Esophagus squamous epithelium (tissue), 5 donors: ENCODE measurements around the gene TMEM129. TPM values are rescaled to one million over a fixed set of nuclear protein-coding genes. Genes with fewer than 3 reads are reported as not detected.
A peak's percentile ranks its signal among the peaks of the same experiment; 100 is the strongest.

Experiments
- DNase-seq: peaks from one replicate; lab custom pipeline; 2025; lab: John Stamatoyannopoulos, UW
- H3K27ac ChIP-seq, 4 donors: fragments of 200-600 bp; sonication (generic); one replicate each; pipeline ENCODE4 v1.5.1; 2016 to 2019; ENCODE audit warnings: mild to moderate bottlenecking in 1 of 4
- H3K27me3 ChIP-seq, 4 donors: fragments of 200-600 bp; sonication (generic); 1 replicate in 3 of 4; 2 replicates in 1 of 4; pipeline versions ENCODE4 v1.5.1 to v1.6.0; 2017 to 2021; ENCODE audit warnings: antibody characterized with exemption in 1 of 4
- H3K36me3 ChIP-seq, 3 donors: fragments of 200-600 bp; sonication (generic); one replicate each; pipeline ENCODE4 v1.5.1; 2016 to 2019
- H3K4me1 ChIP-seq, 3 donors: fragments of 200-600 bp; sonication (generic); one replicate each; pipeline ENCODE4 v1.5.1; 2017 to 2019
- H3K4me3 ChIP-seq, 4 donors: fragments of 200-600 bp; sonication (generic); 1 replicate in 3 of 4; 2 replicates in 1 of 4; pipeline ENCODE4 v1.5.1; 2016 to 2019; ENCODE audit warnings: mild to moderate bottlenecking in 2 of 4, moderate library complexity in 1 of 4
- H3K9me3 ChIP-seq, 3 donors: fragments of 200-600 bp; sonication (generic); one replicate each; pipeline ENCODE4 v1.5.1; 2016 to 2019
- POLR2A ChIP-seq, 4 donors: fragments of 450-650 bp; IDR thresholded peaks; one replicate each; pipeline ENCODE4 v1.6.1; 2017; ENCODE audit warnings: antibody characterized with exemption in 4 of 4, mild to moderate bottlenecking in 4 of 4, moderate library complexity in 3 of 4
- WGBS, 2 donors: methylation state at CpG; one replicate each; pipeline ENCODE4 v1.1.5; 2018; 5-methylcytosine and 5-hydroxymethylcytosine counted together
- intact Hi-C: fragments of 100-400 bp; cut with DNase I; formaldehyde crosslinking; loops from one replicate; pipeline ENCODE4 v1.15.0; 2022
- total RNA-seq, 4 donors: library from RNA; depleted of rRNA; stranded (reverse); fragments of >200 nt; gene quantifications; one replicate each; pipeline ENCODE4 v1.1.0, GENCODE V29; 2016
- TF ChIP-seq, protein P1 (sequence below), 6 experiments: fragments of 450-650 bp in 4 of 6; fragments of 200-600 bp in 2 of 6; sonication (generic) in 2 of 6; IDR thresholded peaks; one replicate each; pipeline ENCODE4 v1.5.1; 2016 to 2019; ENCODE audit warnings: antibody characterized with exemption in 6 of 6, mild to moderate bottlenecking in 4 of 6, moderate library complexity in 4 of 6
- donor health status: DM: yes; HTN: yes; CAD: no.

Gene TMEM129
- total RNA-seq, 4 donors from 2014 or later = 30.4 to 47.5 (median 38.3) TPM

DNA sequence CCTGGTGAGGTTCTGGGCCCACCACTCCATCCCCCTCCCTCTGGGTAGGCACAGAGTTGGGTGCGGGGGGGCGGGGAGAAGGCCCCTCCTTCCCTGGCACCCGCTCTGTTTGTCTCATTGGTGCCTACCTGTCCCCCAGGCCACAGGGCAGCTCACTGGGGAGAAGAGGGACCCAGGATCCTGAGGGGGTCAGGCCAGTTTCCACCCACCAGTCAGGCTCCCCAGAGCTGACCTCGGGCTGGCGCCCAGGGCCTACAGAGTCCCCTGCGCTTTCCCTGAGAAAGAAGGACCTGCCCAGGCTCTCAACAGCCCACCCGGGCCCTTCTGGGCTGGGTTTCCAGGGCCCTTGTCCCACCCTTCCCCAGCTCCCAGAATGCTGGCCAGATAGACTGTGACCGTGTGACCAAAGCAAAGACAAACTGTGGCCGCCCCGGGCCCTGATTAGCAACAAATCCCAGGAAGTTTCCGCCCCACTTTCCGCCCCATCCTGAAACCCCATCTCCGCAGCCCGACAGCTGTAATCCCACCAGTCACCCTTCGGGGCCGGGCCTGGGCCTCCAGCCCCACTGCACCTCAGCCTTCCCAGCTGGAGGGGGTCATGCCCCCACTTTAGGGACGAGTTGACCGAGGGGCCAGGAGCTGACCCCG is 38.2 kb upstream of the TMEM129 start:
- peak overlapping the region; percentile 84 to 94 (median 91) for H3K27ac ChIP-seq
- no peak for TF ChIP-seq POLR2A (IDR thresholded peaks at IDR 0.05)
- TF ChIP-seq, protein P1, sequence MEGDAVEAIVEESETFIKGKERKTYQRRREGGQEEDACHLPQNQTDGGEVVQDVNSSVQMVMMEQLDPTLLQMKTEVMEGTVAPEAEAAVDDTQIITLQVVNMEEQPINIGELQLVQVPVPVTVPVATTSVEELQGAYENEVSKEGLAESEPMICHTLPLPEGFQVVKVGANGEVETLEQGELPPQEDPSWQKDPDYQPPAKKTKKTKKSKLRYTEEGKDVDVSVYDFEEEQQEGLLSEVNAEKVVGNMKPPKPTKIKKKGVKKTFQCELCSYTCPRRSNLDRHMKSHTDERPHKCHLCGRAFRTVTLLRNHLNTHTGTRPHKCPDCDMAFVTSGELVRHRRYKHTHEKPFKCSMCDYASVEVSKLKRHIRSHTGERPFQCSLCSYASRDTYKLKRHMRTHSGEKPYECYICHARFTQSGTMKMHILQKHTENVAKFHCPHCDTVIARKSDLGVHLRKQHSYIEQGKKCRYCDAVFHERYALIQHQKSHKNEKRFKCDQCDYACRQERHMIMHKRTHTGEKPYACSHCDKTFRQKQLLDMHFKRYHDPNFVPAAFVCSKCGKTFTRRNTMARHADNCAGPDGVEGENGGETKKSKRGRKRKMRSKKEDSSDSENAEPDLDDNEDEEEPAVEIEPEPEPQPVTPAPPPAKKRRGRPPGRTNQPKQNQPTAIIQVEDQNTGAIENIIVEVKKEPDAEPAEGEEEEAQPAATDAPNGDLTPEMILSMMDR (IDR thresholded peaks at IDR 0.05) = peak in 1 of 6 experiments; percentile 35
- H3K4me3 ChIP-seq = peak overlapping the region in 2 of 4 donors; percentile 2 to 22
- H3K36me3 ChIP-seq = no peaks in the 10 kb centered on the region
- no peak for DNase-seq
- WGBS, 2 donors = 0 to 42% methylated on average over 1 to 8 of the region's 19 CpGs
- peaks cover 0 to 15% (median 0%) of the 10 kb centered on the region in 4 donors for H3K27me3 ChIP-seq
- H3K9me3 ChIP-seq = no peaks in the 10 kb centered on the region
- intact Hi-C loops = no loop called here
- peaks cover 71 to 100% (median 73%) of the 10 kb centered on the region in 3 donors for H3K4me1 ChIP-seq

- Histone ChIP-seq H3K27ac (peak overlapping the region; percentile 84 to 94 (median 91)), H3K27me3 (peaks cover 0 to 11% (median 0%) of the 10 kb centered on the region in 4 donors), H3K36me3 (no peaks in the 10 kb centered on the region), H3K4me3 (peak overlapping the region in 3 of 4 donors; percentile 2 to 31 (median 22)), H3K4me1 (peaks cover 72 to 100% (median 74%) of the 10 kb centered on the region in 3 donors), H3K9me3 (no peaks in the 10 kb centered on the region)
- DNase-seq = no peak
- 20 to 57% methylated on average over 1 to 5 of the region's 27 CpGs for WGBS, 2 donors
- peak in 1 of 4 donors; percentile 7 for TF ChIP-seq POLR2A (IDR thresholded peaks at IDR 0.05)
- TF ChIP-seq, protein P1 (IDR thresholded peaks at IDR 0.05) = peak in 1 of 6 experiments; percentile 20
- intact Hi-C loops = no loop called here
These were observed 37.4 kb upstream of the TMEM129 start for GRCh38 chr4:1758306-1759121.

GRCh38 chr4:1757836-1758235 is 36.7 kb upstream of the TMEM129 start:
- TF ChIP-seq, protein P1 (IDR thresholded peaks at IDR 0.05) = no peak
- TF ChIP-seq POLR2A (IDR thresholded peaks at IDR 0.05) = no peak
- H3K4me3 ChIP-seq = peak overlapping the region in 2 of 4 donors; percentile 9 to 26
- 32 to 54% methylated on average over 4 to 6 of the region's 17 CpGs for WGBS, 2 donors
- intact Hi-C loops = no loop called here
- no peak for DNase-seq
- no peaks in the 10 kb centered on the region for H3K9me3 ChIP-seq
- peaks cover 0 to 5% (median 0%) of the 10 kb centered on the region in 4 donors for H3K27me3 ChIP-seq
- peaks cover 72 to 100% (median 77%) of the 10 kb centered on the region in 3 donors for H3K4me1 ChIP-seq
- H3K36me3 ChIP-seq = no peaks in the 10 kb centered on the region
- peak overlapping the region; percentile 84 to 94 (median 91) for H3K27ac ChIP-seq

GRCh38 chr4:1756893-1757779 is 36.0 kb upstream of the TMEM129 start:
- no peaks in the 10 kb centered on the region for H3K36me3 ChIP-seq
- intact Hi-C loops = no loop called here
- no peak for TF ChIP-seq POLR2A (IDR thresholded peaks at IDR 0.05)
- H3K4me3 ChIP-seq = peak overlapping the region in 2 of 4 donors; percentile 9 to 21
- DNase-seq = no peak
- no peaks in the 10 kb centered on the region for H3K27me3 ChIP-seq
- H3K27ac ChIP-seq = peak overlapping the region; percentile 10 to 94 (median 91)
- 44 to 46% methylated on average over 4 to 7 of the region's 20 CpGs for WGBS, 2 donors
- peaks cover 79 to 100% (median 84%) of the 10 kb centered on the region in 3 donors for H3K4me1 ChIP-seq
- no peaks in the 10 kb centered on the region for H3K9me3 ChIP-seq

DNA sequence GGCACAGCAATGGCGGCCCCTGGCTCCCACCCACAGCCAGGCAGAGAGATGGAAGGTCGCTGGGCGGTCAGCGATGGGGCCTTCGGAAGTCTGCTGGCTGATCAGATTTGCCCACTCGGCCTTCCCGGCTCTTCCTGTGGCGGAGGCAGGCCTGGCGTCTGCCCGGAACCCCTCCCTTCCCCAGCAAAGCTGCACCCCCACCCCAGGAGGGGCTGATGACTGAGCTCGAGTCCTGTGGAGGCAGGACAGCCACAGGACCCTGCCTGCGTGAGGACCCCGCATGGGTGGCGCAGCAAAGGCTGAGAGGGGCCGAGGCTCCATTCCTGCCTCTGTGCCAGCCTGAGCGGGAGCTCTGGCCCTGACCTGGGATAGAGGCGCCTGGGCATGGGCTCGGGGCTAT is 35.0 kb upstream of the TMEM129 start:
- no peaks in the 10 kb centered on the region for H3K36me3 ChIP-seq
- H3K4me1 ChIP-seq = peaks cover 89 to 100% (median 94%) of the 10 kb centered on the region in 3 donors
- no peak overlapping the region for H3K4me3 ChIP-seq
- H3K27me3 ChIP-seq = no peaks in the 10 kb centered on the region
- intact Hi-C loops = no loop called here
- no CpG with 5 or more reads among the region's 18 CpGs for WGBS, 2 donors
- TF ChIP-seq, protein P1 (IDR thresholded peaks at IDR 0.05) = no peak
- no peak for TF ChIP-seq POLR2A (IDR thresholded peaks at IDR 0.05)
- H3K27ac ChIP-seq = peak overlapping the region; percentile 23 to 94 (median 90)
- DNase-seq = no peak
- H3K9me3 ChIP-seq = no peaks in the 10 kb centered on the region
